GM13976 (cell line): ENCODE measurements around the gene GSTM3.

Experiments
- DNase-seq: peaks from one replicate; pipeline ENCODE4 v3.0.0; 2012; ENCODE audit warnings: low spot score
- CTCF ChIP-seq: IDR thresholded peaks from 2 replicates; pipeline ENCODE4 v1.5.1; 2012; ENCODE audit warnings: borderline replicate concordance, mild to moderate bottlenecking; ENCODE audit not compliant: insufficient read depth; ENCODE audit errors: extremely low read depth, missing control alignments, control extremely low read depth
- in situ Hi-C: fragments of 300-500 bp; cut with MboI; formaldehyde crosslinking; loops from one replicate; pipeline ENCODE4 v1.12.0; 2022; ENCODE audit warnings: low sequenced_read_pairs, mixed read lengths, inconsistent platforms; ENCODE audit not compliant: unreplicated experiment

Gene GSTM3

GRCh38 chr1:109786531-109787021, 45.7 kb upstream of the GSTM3 start:
- in situ Hi-C loops = no loop called here
- no peak for TF ChIP-seq CTCF
- no peak for DNase-seq

GRCh38 chr1:109786112-109786480, 45.3 kb upstream of the GSTM3 start:
- TF ChIP-seq CTCF = no peak
- in situ Hi-C loops = no loop called here
- DNase-seq = no peak

- DNase-seq = no peak
- in situ Hi-C loops = no loop called here
- TF ChIP-seq CTCF = no peak
Measured at GRCh38 chr1:109785446-109786111, 44.7 kb upstream of the GSTM3 start.

- TF ChIP-seq CTCF = no peak
- in situ Hi-C loops = no loop called here
- no peak for DNase-seq
Measured at GRCh38 chr1:109784551-109785252, 43.9 kb upstream of the GSTM3 start.

GRCh38 chr1:109783436-109783835, 42.6 kb upstream of the GSTM3 start:
- DNase-seq = no peak
- TF ChIP-seq CTCF = no peak
- in situ Hi-C loops = no loop called here

GRCh38 chr1:109782927-109783326, 42.1 kb upstream of the GSTM3 start:
- no peak for TF ChIP-seq CTCF
- no peak for DNase-seq
- in situ Hi-C loops = no loop called here

GRCh38 chr1:109782514-109782913, 41.7 kb upstream of the GSTM3 start:
- TF ChIP-seq CTCF = no peak
- in situ Hi-C loops = no loop called here
- DNase-seq = no peak
